Stimulated activated CD4-positive, alpha-beta T cell treated with anti-CD3 and anti-CD28 coated beads, Interleukin-4, amount 100 ng/mL, for 4 hours (primary cell): ENCODE results near the gene SLC30A10.
"Not testable (repeated sequence)": the region's sequence is repeated elsewhere in the genome, so short reads cannot be mapped to it uniquely, and the experiment has no call there.

ENCODE experiments used
- DNase-seq, 2 experiments: peaks; one replicate each; pipeline ENCODE4 v3.0.0-alpha.2; 2020

The SLC30A10 gene

GRCh38 chr1:219927956-219928790, at the start of gene SLC30A10:
Gene SLC30A10, minus strand, starts transcription at chr1:219928557. Its CDS starts 117 bp downstream, at chr1:219928440.
- DNase-seq = peak in 1 of 2 experiments; percentile 4

GRCh38 chr1:219973213-219973612, 44.9 kb upstream of the SLC30A10 start:
- DNase-seq = no peak

GRCh38 chr1:219967361-219967760, 39.0 kb upstream of the SLC30A10 start:
- DNase-seq = no peak

GRCh38 chr1:219966071-219966349, 37.7 kb upstream of the SLC30A10 start:
- no peak for DNase-seq

- DNase-seq = no peak
Measured at GRCh38 chr1:219965285-219966070, 37.1 kb upstream of the SLC30A10 start.

- no peak for DNase-seq
Measured at GRCh38 chr1:219963432-219963831, 35.1 kb upstream of the SLC30A10 start.

GRCh38 chr1:219961684-219962083, 33.3 kb upstream of the SLC30A10 start:
- DNase-seq = no peak

- no peak for DNase-seq
Measured at GRCh38 chr1:219959540-219960203, 31.3 kb upstream of the SLC30A10 start.

- DNase-seq = no peak
Measured at GRCh38 chr1:219958875-219959417, 30.6 kb upstream of the SLC30A10 start.

GRCh38 chr1:219954736-219955421, 26.5 kb upstream of the SLC30A10 start:
- DNase-seq = no peak

GRCh38 chr1:219954052-219954451, 25.7 kb upstream of the SLC30A10 start:
- no peak for DNase-seq

GRCh38 chr1:219952361-219952760, 24.0 kb upstream of the SLC30A10 start:
- DNase-seq = no peak

- DNase-seq = not testable (repeated sequence)
Measured at GRCh38 chr1:219949227-219949626, 20.9 kb upstream of the SLC30A10 start.

GRCh38 chr1:219948766-219949165, 20.4 kb upstream of the SLC30A10 start:
- DNase-seq = not testable (repeated sequence)

GRCh38 chr1:219945795-219946194, 17.4 kb upstream of the SLC30A10 start:
- DNase-seq = no peak

- DNase-seq = no peak
Measured at GRCh38 chr1:219941179-219942118, 13.1 kb upstream of the SLC30A10 start.

GRCh38 chr1:219940707-219941106, 12.3 kb upstream of the SLC30A10 start:
- DNase-seq = no peak

GRCh38 chr1:219938706-219939105, 10.3 kb upstream of the SLC30A10 start:
- no peak for DNase-seq

GRCh38 chr1:219933763-219934162, 5.4 kb upstream of the SLC30A10 start:
- DNase-seq = not testable (repeated sequence)

GRCh38 chr1:219931033-219931432, 2.7 kb upstream of the SLC30A10 start:
- no peak for DNase-seq

GRCh38 chr1:219928791-219929118, 398 bp upstream of the SLC30A10 start:
- no peak for DNase-seq
